K562 (cell line): ENCODE measurements around the gene GATM. TPM values are rescaled to one million over a fixed set of nuclear protein-coding genes. Genes with fewer than 3 reads are reported as not detected.

Experiments used
- ATAC-seq: fragments of 200-7000 bp; cut with Tn5 transposase; 3 replicates; pipeline ENCODE4 v1.9.1; 2020; ENCODE audit warnings: moderate library complexity
- BruUV-seq: library from RNA; stranded (reverse); fragments of 400-500 nt; replicated peaks from 2 replicates; lab custom pipeline; 2021; lab: Mats Ljungman, UMichigan
- CTCF ChIA-PET: fragments of 300-600 bp; formaldehyde crosslinking; extraction: SDS; loops from one replicate; lab custom pipeline; 2021; ENCODE audit warnings: low intra/inter-chr PET ratio; lab: Yijun Ruan, JAX
- POLR2A ChIA-PET: fragments of 300-600, 350-650 bp; sonication (Branson Sonifier 250); formaldehyde crosslinking; extraction: SDS; loops from one replicate; lab custom pipeline; 2021; ENCODE audit warnings: antibody characterized with exemption, inconsistent platforms; lab: Yijun Ruan, JAX
- DNase-seq, 4 experiments: peaks; one replicate each; pipeline versions ENCODE4 v3.0.0 to v3.0.0-alpha.2; 2011 to 2018; ENCODE audit warnings: low spot score in 3 of 4, mixed read lengths in 3 of 4; ENCODE audit errors: extremely low read depth in 1 of 4
- FAIRE-seq: peaks from 2 replicates; lab custom pipeline; 2011; peaks lifted over from hg19 to GRCh38; lab: Jason Lieb, UNC
- H2AFZ ChIP-seq: 2 replicates; pipeline ENCODE4 v1.6.0; 2011; ENCODE audit warnings: low read depth, low read length, control low read depth, inconsistent platforms
- H3K27ac ChIP-seq: fragments of 200-600 bp; 3 replicates; pipeline ENCODE4 v1.8.0; 2011; ENCODE audit warnings: low read depth, mild to moderate bottlenecking, control low read depth, inconsistent platforms, low read length, moderate library complexity, mixed read lengths; ENCODE audit errors: extremely low read depth
- H3K27me3 ChIP-seq, 2 experiments: fragments of 300-600 bp in 1 of 2; 2 replicates in 1 of 2; 3 replicates in 1 of 2; pipeline versions ENCODE4 v1.6.0 to v1.8.0; 2011; ENCODE audit warnings: inconsistent platforms in 2 of 2, low read length in 2 of 2, mild to moderate bottlenecking in 1 of 2, mixed read lengths in 1 of 2, moderate library complexity in 1 of 2; ENCODE audit not compliant: control insufficient read depth in 2 of 2, insufficient read depth in 2 of 2
- H3K36me3 ChIP-seq: fragments of 300-600 bp; 3 replicates; pipeline ENCODE4 v1.8.0; 2011; ENCODE audit warnings: mild to moderate bottlenecking, low read length, inconsistent platforms; ENCODE audit not compliant: control insufficient read depth, insufficient read depth
- H3K4me1 ChIP-seq, 2 experiments: fragments of 200-600 bp in 1 of 2; replicated peaks in 1 of 2; 2 replicates in 1 of 2; 3 replicates in 1 of 2; pipeline versions ENCODE4 v1.5.1 to v1.8.0; 2011; ENCODE audit warnings: inconsistent platforms in 2 of 2, low read length in 2 of 2, mild to moderate bottlenecking in 1 of 2, mixed read lengths in 1 of 2, moderate library complexity in 1 of 2; ENCODE audit not compliant: control insufficient read depth in 2 of 2, insufficient read depth in 2 of 2
- H3K4me2 ChIP-seq: 2 replicates; pipeline ENCODE4 v1.6.1; 2011; ENCODE audit warnings: low read length, control low read depth, inconsistent platforms, mixed read lengths; ENCODE audit not compliant: insufficient read depth
- H3K4me3 ChIP-seq: fragments of 200-600 bp; sonication (generic), shearing (Covaris generic); 2 replicates; pipeline ENCODE4 v1.5.1; 2016; ENCODE audit warnings: control low read depth, inconsistent platforms
- H3K79me2 ChIP-seq: fragments of 200-600 bp; 3 replicates; pipeline ENCODE4 v1.8.0; 2011; ENCODE audit warnings: low read length, inconsistent platforms; ENCODE audit not compliant: control insufficient read depth, insufficient read depth
- H3K9ac ChIP-seq, 2 experiments: 2 replicates each; pipeline versions ENCODE4 v1.6.0 to v1.6.1; 2011; ENCODE audit warnings: low read depth in 2 of 2, low read length in 2 of 2, control low read depth in 1 of 2, inconsistent platforms in 1 of 2, mild to moderate bottlenecking in 1 of 2, mixed read lengths in 1 of 2; ENCODE audit not compliant: insufficient read depth in 1 of 2
- H3K9me1 ChIP-seq: one replicate; pipeline ENCODE4 v1.6.0; 2011; ENCODE audit warnings: inconsistent platforms, mild to moderate bottlenecking, low read length, moderate library complexity; ENCODE audit not compliant: control insufficient read depth, insufficient read depth
- H3K9me3 ChIP-seq: replicated peaks from 2 replicates; pipeline ENCODE4 v1.5.1; 2011; ENCODE audit warnings: low read depth, low read length, inconsistent platforms; ENCODE audit not compliant: control insufficient read depth, insufficient read depth
- H4K20me1 ChIP-seq: replicated peaks from 2 replicates; pipeline ENCODE4 v1.6.1; 2011; ENCODE audit warnings: low read length, inconsistent platforms, mixed read lengths; ENCODE audit not compliant: control insufficient read depth, insufficient read depth
- ARID1B ChIP-seq: fragments of 450-650 bp; IDR thresholded peaks from 2 replicates; pipeline ENCODE4 v1.6.1; 2016; ENCODE audit warnings: antibody characterized with exemption, mild to moderate bottlenecking, inconsistent platforms
- ARID4B ChIP-seq: sonication (generic); formaldehyde crosslinking; IDR thresholded peaks from 2 replicates; pipeline ENCODE4 v1.8.0; 2022; ENCODE audit warnings: mild to moderate bottlenecking, missing genetic modification reagents
- ATF2 ChIP-seq: sonication (generic); formaldehyde crosslinking; IDR thresholded peaks from 2 replicates; pipeline ENCODE4 v1.8.1; 2022; ENCODE audit warnings: missing genetic modification reagents
- FOXK1 ChIP-seq: sonication (generic); formaldehyde crosslinking; IDR thresholded peaks from 2 replicates; pipeline ENCODE4 v1.8.0; 2022; ENCODE audit warnings: missing genetic modification reagents, mild to moderate bottlenecking, borderline replicate concordance
- ILK ChIP-seq: fragments of 450-650 bp; IDR thresholded peaks from 2 replicates; pipeline ENCODE4 v1.6.1; 2016; ENCODE audit warnings: missing genetic modification characterization, low read depth, mild to moderate bottlenecking, missing compliant biosample characterization, moderate library complexity, borderline replicate concordance
- KAT8 ChIP-seq: fragments of 450-650 bp; IDR thresholded peaks from 2 replicates; pipeline ENCODE4 v1.6.1; 2016; ENCODE audit warnings: low read depth, mild to moderate bottlenecking
- MCM2 ChIP-seq: fragments of 450-650 bp; IDR thresholded peaks from 2 replicates; pipeline ENCODE4 v1.6.1; 2017; ENCODE audit warnings: low read depth, mild to moderate bottlenecking
- ZNF316 ChIP-seq: fragments of 450-650 bp; IDR thresholded peaks from 2 replicates; pipeline ENCODE4 v1.6.1; 2016
- WGBS: fragments of 100-300 bp; shearing (Covaris generic); methylation state at CpG from one replicate; pipeline ENCODE4 v1.1.6; 2016; ENCODE audit warnings: low coverage, mixed read lengths; ENCODE audit not compliant: insufficient coverage; ENCODE audit errors: missing lambda C conversion rate; 5-methylcytosine and 5-hydroxymethylcytosine counted together
- in situ Hi-C: fragments of 300-500 bp; cut with MboI; formaldehyde crosslinking; loops from 4 replicates; pipeline ENCODE4 v1.15.0; 2018; ENCODE audit warnings: inconsistent platforms, mixed read lengths
- intact Hi-C: fragments of 100-400 bp; cut with micrococcal nuclease; formaldehyde crosslinking; loops from 2 replicates; pipeline ENCODE4 v1.14.2; 2022
- polyA plus RNA-seq, 8 experiments: library from polyadenylated mRNA; depleted of rRNA in 4 of 8; stranded (reverse) in 5 of 8; unstranded in 3 of 8; fragments of >200 nt; fragmentation: Nextera tagmentation in 2 of 8; fragmentation: Illumina TruSeq in 1 of 8; extraction: Ambion mirVana in 2 of 8; extraction: Trizol in 1 of 8; gene quantifications; 2 replicates each; pipeline versions ENCODE4 v1.2.1 to v1.2.3, GENCODE V29; 2011 to 2014; ENCODE audit warnings: inconsistent platforms in 1 of 8, missing spikeins in 1 of 8
- total RNA-seq, 7 experiments: library from RNA; depleted of rRNA in 6 of 7; stranded (reverse); fragments of >200 nt in 6 of 7; fragmentation: Illumina TruSeq in 2 of 7; extraction: Trizol in 2 of 7; gene quantifications; 2 replicates each; pipeline versions ENCODE4 v1.2.1 to v1.2.3, GENCODE V29; 2011 to 2021; ENCODE audit warnings: low replicate concordance in 1 of 7

Gene GATM
- total and polyA plus RNA-seq, 9 of the 15 experiments (the other 6 are each of a cell fraction or from before 2014, with no cell fraction given), result 0.11 to 1.1 (median 0.65) TPM

DNA sequence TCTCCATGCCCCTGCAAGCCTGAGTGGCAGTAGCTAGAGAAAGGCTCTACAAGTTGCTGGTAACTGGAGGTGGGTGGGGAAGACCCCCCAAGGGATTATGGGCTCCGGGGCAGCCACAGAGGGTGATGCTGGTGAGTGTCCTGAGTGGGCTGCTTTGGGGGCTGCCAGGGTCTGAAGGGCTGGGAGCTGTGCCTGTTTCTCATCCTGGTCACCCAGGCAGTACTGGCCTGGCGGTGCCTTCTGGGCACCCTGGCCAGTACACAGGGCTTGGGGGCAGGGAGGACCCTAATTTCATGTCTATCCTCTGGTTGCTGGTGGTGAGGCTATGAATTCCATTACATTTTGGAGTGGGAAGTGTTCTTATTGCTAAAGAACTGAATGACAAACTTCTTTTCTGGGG, 46.1 kb upstream of the GATM start:
- Histone ChIP-seq H3K27ac (no peak overlapping the region), H4K20me1 (no peaks in the 10 kb centered on the region), H3K27me3 (no peaks in the 10 kb centered on the region), H3K4me1 (no peaks in the 10 kb centered on the region; a peak in 1 of 5 replicates), H2AFZ (no peak overlapping the region), H3K9me1 (no peaks in the 10 kb centered on the region), H3K4me2 (no peak overlapping the region), H3K4me3 (no peak overlapping the region), H3K9ac (no peak overlapping the region), H3K79me2 (no peaks in the 10 kb centered on the region), H3K36me3 (peaks cover 32% of the 10 kb centered on the region; the same call in 2 of the 3 replicates), H3K9me3 (no peaks in the 10 kb centered on the region)
- intact Hi-C loops (no loop called here), in situ Hi-C loops (no loop called here)
- no peak for TF ChIP-seq FOXK1
- CTCF ChIA-PET, result no interaction called here
- DNase-seq, result no peak
- BruUV-seq, result no TSS peak
- 100% methylated on average over 1 of the region's 2 CpGs for whole genome bisulfite sequencing
- no peak for FAIRE-seq
- ATAC-seq, result no peak; the same call in 1 of the 3 replicates
- POLR2A ChIA-PET, result interaction anchor here (0.6 to 0.7 kb wide), 2 partner anchors 11 to 97 kb away, joined by 3 to 4 read pairs; no protein-coding TSS in a partner anchor

GRCh38 chr15:45417303-45417950, 39.1 kb upstream of the GATM start:
- H3K27ac ChIP-seq, result peak overlapping the region; percentile 36; the same call in 1 of the 3 replicates
- no TSS peak for BruUV-seq
- peak; percentile 24 to 69 (median 38) for DNase-seq
- H3K4me2 ChIP-seq, result no peak overlapping the region
- FAIRE-seq, result peak; percentile 93
- intact Hi-C loops (no loop called here), in situ Hi-C loops (no loop called here)
- no peaks in the 10 kb centered on the region for H3K79me2 ChIP-seq
- H3K9me1 ChIP-seq, result no peaks in the 10 kb centered on the region
- no peak overlapping the region for H2AFZ ChIP-seq
- CTCF ChIA-PET, result no interaction called here
- peaks cover 15% of the 10 kb centered on the region for H4K20me1 ChIP-seq
- POLR2A ChIA-PET, result interaction anchor here (0.7 to 1.7 kb wide), 3 partner anchors 13 to 157 kb away, joined by 3 read pairs; no protein-coding TSS in a partner anchor
- H3K4me3 ChIP-seq, result no peak overlapping the region
- H3K4me1 ChIP-seq, result peaks cover 0 to 13% of the 10 kb centered on the region in 2 experiments; a peak in 3 of 5 replicates
- ATAC-seq, result peak; percentile 90
- WGBS, result 17% methylated on average over 7 of the region's 7 CpGs
- H3K9me3 ChIP-seq, result no peaks in the 10 kb centered on the region
- peaks cover 93% of the 10 kb centered on the region for H3K36me3 ChIP-seq
- no peaks in the 10 kb centered on the region for H3K27me3 ChIP-seq
- H3K9ac ChIP-seq, result no peak overlapping the region
- TF ChIP-seq KAT8, result no peak
- no peak for TF ChIP-seq MCM2
- TF ChIP-seq ATF2 (CRISPR knock-in tag), result no peak
- peak; percentile 99 for TF ChIP-seq ARID1B
- peak; percentile 94 for TF ChIP-seq ZNF316
- TF ChIP-seq ILK (tag), result no peak
- TF ChIP-seq ARID4B (CRISPR knock-in tag), result no peak
